Panc1 (cell line): ENCODE results near the gene CLCN6. TPM values are rescaled to one million over a fixed set of nuclear protein-coding genes. Genes with fewer than 3 reads are reported as not detected.

Experiments used
- ATAC-seq: fragments of 200-7000 bp; cut with Tn5 transposase; 2 replicates; pipeline ENCODE4 v1.9.1; 2020; ENCODE audit warnings: mild to moderate bottlenecking, moderate library complexity
- BruUV-seq: library from RNA; stranded (reverse); fragments of 400-500 nt; replicated peaks from 2 replicates; lab custom pipeline; 2021; lab: Mats Ljungman, UMichigan
- CTCF ChIA-PET: fragments of 300-600 bp; sonication (Branson Sonifier 250); formaldehyde crosslinking; loops from one replicate; lab custom pipeline; 2022; ENCODE audit warnings: antibody characterized with exemption; lab: Charles Lee
- POLR2A ChIA-PET: fragments of 300-600 bp; sonication (Branson Sonifier 250); formaldehyde crosslinking; loops from one replicate; lab custom pipeline; 2022; ENCODE audit warnings: antibody characterized with exemption; lab: Charles Lee
- DNase-seq: peaks from one replicate; pipeline ENCODE4 v3.0.0-alpha.2; 2010; ENCODE audit warnings: low read depth, low spot score
- H3K27ac ChIP-seq: 2 replicates; pipeline ENCODE4 v1.5.1; 2011; ENCODE audit warnings: mild to moderate bottlenecking, low read length, inconsistent platforms
- H3K27me3 ChIP-seq: fragments of 200-500 bp; sonication (Bioruptor generic); 2 replicates; pipeline ENCODE4 v1.6.0; 2014; ENCODE audit warnings: low read length, inconsistent platforms; ENCODE audit not compliant: control insufficient read depth, insufficient read depth
- H3K36me3 ChIP-seq: fragments of 200-500 bp; sonication (Bioruptor generic); 2 replicates; pipeline ENCODE4 v1.5.1; 2014; ENCODE audit warnings: inconsistent platforms, mild to moderate bottlenecking, low read length, moderate library complexity; ENCODE audit not compliant: control insufficient read depth, insufficient read depth
- H3K4me1 ChIP-seq: 2 replicates; pipeline ENCODE4 v1.5.1; 2011; ENCODE audit warnings: inconsistent platforms, mild to moderate bottlenecking, low read length, moderate library complexity; ENCODE audit not compliant: control insufficient read depth, insufficient read depth
- H3K4me3 ChIP-seq, 2 experiments: 2 replicates each; pipeline ENCODE4 v1.5.1; 2011 to 2012; ENCODE audit warnings: low read depth in 2 of 2, low read length in 2 of 2, mild to moderate bottlenecking in 2 of 2, inconsistent platforms in 1 of 2, moderate library complexity in 1 of 2
- H3K9me3 ChIP-seq: fragments of 200-500 bp; sonication (Bioruptor generic); 2 replicates; pipeline ENCODE4 v1.5.1; 2014; ENCODE audit warnings: low read depth, mild to moderate bottlenecking, inconsistent platforms, low read length, moderate library complexity; ENCODE audit not compliant: control insufficient read depth, insufficient read depth
- CTCF ChIP-seq: fragments of 450-650 bp; IDR thresholded peaks from 2 replicates; pipeline ENCODE4 v1.5.1; 2017; ENCODE audit warnings: mild to moderate bottlenecking
- POLR2AphosphoS5 ChIP-seq: IDR thresholded peaks from 2 replicates; pipeline ENCODE4 v1.6.1; 2012; ENCODE audit warnings: mild to moderate bottlenecking, low read depth, low read length, moderate library complexity
- REST ChIP-seq, 2 experiments: IDR thresholded peaks; 2 replicates each; pipeline ENCODE4 v1.6.1; 2011 to 2012; ENCODE audit warnings: low read depth in 2 of 2, control low read depth in 1 of 2, low read length in 1 of 2, mild to moderate bottlenecking in 1 of 2, moderate library complexity in 1 of 2; ENCODE audit not compliant: insufficient read depth in 1 of 2
- SIN3A ChIP-seq: IDR thresholded peaks from 2 replicates; pipeline ENCODE4 v1.6.1; 2012; ENCODE audit warnings: low read depth, mild to moderate bottlenecking, low read length, moderate library complexity, borderline replicate concordance; ENCODE audit not compliant: insufficient read depth
- TCF7L2 ChIP-seq: IDR thresholded peaks from 2 replicates; pipeline ENCODE4 v1.6.1; 2011; ENCODE audit warnings: mild to moderate bottlenecking, low read depth, low read length, inconsistent platforms
- in situ Hi-C: cut with HindIII; loops from 2 replicates; pipeline ENCODE4 v1.10.0; 2016; ENCODE audit warnings: low sequenced_read_pairs, low pct_unique_long_range_greater_than_20kb
- intact Hi-C: fragments of 100-400 bp; cut with micrococcal nuclease; formaldehyde crosslinking; loops from one replicate; pipeline ENCODE4 v1.10.0; 2022; ENCODE audit not compliant: unreplicated experiment
- total RNA-seq: library from RNA; stranded (reverse); gene quantifications from one replicate; pipeline ENCODE4 v1.2.1, GENCODE V29; 2021; ENCODE audit not compliant: unreplicated experiment

The CLCN6 gene
- total RNA-seq, 1 experiment from 2014 or later, result 23.6 TPM

- ChIA-PET POLR2A (no interaction called here), CTCF (no interaction called here)
- peaks cover 26% of the 10 kb centered on the region for H3K4me1 ChIP-seq
- no peak overlapping the region for H3K4me3 ChIP-seq
- H3K9me3 ChIP-seq, result no peaks in the 10 kb centered on the region
- H3K27me3 ChIP-seq, result no peaks in the 10 kb centered on the region
- H3K36me3 ChIP-seq, result no peaks in the 10 kb centered on the region; the same call in 1 of the 2 replicates
- in situ Hi-C loops, result no loop called here
- H3K27ac ChIP-seq, result no peak overlapping the region
- DNase-seq (no peak), ATAC-seq (no peak)
- no peak for TF ChIP-seq SIN3A
- no peak for TF ChIP-seq CTCF
- no peak for TF ChIP-seq POLR2AphosphoS5
- no peak for TF ChIP-seq TCF7L2
- no peak for TF ChIP-seq REST (IDR thresholded peaks at IDR 0.05; ENCODE audit: insufficient read depth in 1 of 2, low read depth in 2 of 2, low read length in 1 of 2)
- no TSS peak for BruUV-seq
- intact Hi-C loops, result no loop called here
These were observed 6.1 kb upstream of the CLCN6 start for GRCh38 chr1:11799896-11800295.

GRCh38 chr1:11800391-11800755 is 5.6 kb upstream of the CLCN6 start:
- intact Hi-C loops (no loop called here), in situ Hi-C loops (no loop called here)
- ChIA-PET POLR2A (no interaction called here), CTCF (no interaction called here)
- Histone ChIP-seq H3K27ac (no peak overlapping the region), H3K27me3 (no peaks in the 10 kb centered on the region), H3K36me3 (no peaks in the 10 kb centered on the region; the same call in 1 of the 2 replicates), H3K9me3 (no peaks in the 10 kb centered on the region), H3K4me1 (peaks cover 26% of the 10 kb centered on the region), H3K4me3 (no peak overlapping the region)
- no peak for DNase-seq
- no peak for ATAC-seq
- TF ChIP-seq TCF7L2, result no peak
- no peak for TF ChIP-seq POLR2AphosphoS5
- no peak for TF ChIP-seq REST (IDR thresholded peaks at IDR 0.05; ENCODE audit: insufficient read depth in 1 of 2, low read depth in 2 of 2, low read length in 1 of 2)
- no peak for TF ChIP-seq CTCF
- no peak for TF ChIP-seq SIN3A
- BruUV-seq, result no TSS peak
